GM19397 (cell line): Measurements from ENCODE around the gene SH3PXD2A.

ENCODE experiments used
- ATAC-seq: cut with Tn5 transposase; IDR thresholded peaks from one replicate; pipeline ENCODE4 v1.9.1; 2021; ENCODE audit warnings: mild to moderate bottlenecking, moderate library complexity; ENCODE audit not compliant: unreplicated experiment

The SH3PXD2A gene

DNA sequence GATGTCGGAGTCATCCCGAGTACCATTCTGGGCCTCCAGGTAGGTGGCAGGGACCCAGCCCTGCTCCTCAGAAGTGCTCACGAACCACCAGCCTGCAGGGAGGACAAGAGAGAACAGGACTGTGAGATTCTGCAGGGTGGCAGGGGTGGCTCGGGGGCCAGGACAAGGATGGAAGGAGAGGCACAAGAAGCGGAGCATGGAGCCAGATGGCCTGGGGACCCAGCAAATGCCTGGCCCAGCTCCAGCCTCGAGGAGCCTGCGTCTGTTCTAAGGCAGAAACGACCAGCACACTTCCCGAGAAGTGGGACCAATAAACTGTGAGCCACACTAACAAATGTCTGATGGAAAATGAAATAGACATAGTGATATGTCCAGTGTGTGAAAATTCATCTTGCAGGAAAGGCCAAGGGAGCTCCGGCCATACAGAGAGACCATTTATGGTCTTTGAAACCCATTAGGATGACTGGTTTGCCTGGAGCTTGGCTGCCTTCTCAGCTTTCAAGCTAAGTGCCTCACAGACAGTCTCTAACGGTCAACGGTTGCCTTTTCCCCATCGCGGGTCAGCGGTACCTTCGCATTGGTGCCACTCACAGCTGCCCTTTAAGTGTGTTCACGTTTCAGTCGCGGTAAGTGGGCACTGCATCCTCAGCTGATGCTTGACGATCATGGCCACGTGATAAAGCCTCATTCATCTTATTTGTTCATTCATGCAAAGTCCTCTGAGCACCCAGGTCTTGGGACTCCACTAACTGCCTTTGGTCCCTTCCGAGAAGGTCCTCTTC, 228.1 kb downstream of the SH3PXD2A start:
- ATAC-seq, result no peak

DNA sequence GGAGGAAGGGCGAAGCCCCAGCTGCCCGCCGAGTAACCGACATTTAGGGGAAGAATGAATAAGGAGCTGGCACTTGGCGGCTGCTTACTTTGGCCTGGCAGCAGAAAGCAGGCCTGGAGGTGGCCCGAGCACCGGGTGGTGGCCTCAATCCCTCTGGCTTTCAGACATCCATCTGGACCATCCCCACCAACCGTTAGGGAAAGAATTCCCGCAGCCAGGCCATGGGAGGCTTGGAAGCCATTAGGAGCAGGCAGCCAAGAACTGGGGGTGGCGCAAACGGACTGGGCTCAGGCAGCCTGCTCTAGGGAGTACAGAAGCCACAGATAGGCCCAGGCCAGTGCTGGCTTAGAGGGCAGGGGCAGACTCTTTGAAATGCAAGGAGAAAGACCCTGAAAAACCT, 229.2 kb downstream of the SH3PXD2A start:
- ATAC-seq, result no peak

DNA sequence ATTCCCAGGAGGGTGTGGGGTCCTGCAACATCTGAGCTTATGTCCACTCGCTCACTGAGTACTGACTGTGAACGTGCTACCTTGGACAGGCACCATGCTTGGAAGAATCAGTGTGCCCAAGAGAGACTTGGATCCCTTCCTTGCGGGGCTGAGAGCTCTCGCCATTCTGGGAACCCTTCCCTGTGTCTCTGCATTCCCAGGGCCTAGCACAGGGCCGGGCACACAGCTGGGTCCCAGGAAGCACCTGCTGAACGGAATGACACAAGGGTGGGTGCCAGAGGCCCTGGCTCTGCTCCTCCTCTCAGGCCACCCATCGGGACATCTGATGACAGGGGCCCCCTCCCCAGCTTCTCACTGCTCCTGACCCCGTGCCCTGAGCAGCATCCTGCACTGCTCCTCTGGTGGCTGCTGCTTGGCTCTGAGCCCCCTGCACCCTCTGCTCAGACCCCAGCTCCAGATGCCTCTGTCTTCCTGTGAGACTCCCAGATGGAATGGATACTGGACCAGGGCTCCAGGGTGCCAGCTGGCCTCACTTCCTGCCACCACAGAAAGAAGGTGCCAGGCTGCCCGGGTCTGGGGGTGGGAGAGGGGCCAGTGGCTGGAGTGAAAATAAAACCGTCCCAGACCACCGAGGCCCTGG, 232.3 kb downstream of the SH3PXD2A start:
- no peak for ATAC-seq

GRCh38 chr10:103622286-103622685, 233.1 kb downstream of the SH3PXD2A start:
- ATAC-seq, result no peak

DNA sequence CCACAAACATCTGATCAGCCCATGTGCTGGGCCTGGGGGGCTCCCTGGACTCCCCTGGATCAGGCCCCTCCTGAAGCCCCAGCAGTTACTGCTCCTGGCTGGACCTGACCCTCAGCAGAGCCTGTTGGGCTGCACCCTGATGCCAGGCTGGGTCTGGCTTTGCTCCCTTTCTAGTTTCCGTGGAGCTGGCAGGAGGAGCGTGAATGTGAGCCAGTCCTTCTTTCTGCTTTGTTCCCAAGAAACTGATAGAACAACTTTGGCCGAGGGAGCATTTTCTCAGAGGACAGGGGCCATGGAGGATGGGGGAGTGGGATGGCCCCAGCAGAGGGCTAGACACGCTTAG, 233.6 kb downstream of the SH3PXD2A start:
- ATAC-seq, result no peak

DNA sequence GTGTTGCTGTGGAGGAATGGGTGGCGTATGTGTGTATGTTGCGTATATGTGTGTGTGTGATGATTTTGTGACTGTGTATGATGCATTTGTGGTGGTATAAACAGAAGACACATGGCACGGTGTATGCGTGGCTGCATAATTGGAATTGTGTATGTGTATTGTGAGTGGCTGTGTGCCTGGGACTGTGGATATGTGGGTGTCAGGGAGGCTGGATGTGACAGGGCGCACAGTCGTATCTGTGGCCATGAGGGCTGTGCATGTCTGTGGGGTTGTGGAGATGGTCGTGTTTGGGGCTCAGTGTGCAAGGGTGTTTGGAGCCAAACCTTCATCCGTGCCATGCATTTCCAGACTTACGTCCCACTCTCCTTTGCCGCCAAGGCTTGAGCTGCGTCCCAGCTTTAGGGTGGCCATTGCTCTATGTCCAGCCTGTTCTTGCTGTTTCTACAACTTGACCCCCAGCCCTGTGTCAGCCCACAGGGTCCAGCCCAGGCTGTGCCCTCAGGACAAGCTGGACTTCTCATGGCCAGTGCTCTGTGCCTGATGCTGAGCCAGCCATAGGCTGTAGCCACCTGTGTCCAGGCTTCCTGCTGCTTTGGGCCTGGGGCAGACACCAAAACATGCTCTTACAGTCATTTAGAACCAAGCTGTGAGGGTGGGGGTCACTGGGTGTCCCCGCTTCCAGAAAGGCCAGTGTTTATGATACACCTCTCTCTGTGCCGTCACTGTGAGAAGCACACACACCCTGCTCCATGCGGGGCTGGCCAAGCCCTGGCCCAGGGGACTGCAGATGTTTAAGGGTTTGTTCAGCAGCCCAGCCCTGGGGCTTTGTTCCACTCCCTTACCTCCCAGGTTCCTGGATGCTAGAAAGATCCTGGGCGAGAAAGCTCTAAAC, 234.2 kb downstream of the SH3PXD2A start:
- ATAC-seq, result no peak

DNA sequence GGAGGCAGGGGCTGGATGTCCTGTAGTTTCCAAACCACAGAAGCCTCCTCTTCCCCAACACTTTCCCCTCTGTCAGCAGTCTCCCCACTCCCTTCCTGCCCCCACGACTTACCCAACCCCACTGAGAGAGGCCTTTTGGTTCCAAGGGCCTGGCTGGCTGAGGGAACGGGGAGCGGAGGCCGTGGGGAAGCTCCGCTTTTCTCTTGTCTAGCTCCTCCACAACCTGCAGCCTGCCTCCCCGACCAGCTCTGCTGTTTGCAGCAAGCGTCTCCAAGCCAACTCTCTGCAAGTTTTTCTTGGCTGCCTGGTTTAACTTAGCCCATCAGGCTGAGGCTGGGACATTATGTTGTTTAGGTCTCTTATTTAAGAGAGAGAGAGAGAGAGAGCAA, 235.0 kb downstream of the SH3PXD2A start:
- ATAC-seq, result no peak

DNA sequence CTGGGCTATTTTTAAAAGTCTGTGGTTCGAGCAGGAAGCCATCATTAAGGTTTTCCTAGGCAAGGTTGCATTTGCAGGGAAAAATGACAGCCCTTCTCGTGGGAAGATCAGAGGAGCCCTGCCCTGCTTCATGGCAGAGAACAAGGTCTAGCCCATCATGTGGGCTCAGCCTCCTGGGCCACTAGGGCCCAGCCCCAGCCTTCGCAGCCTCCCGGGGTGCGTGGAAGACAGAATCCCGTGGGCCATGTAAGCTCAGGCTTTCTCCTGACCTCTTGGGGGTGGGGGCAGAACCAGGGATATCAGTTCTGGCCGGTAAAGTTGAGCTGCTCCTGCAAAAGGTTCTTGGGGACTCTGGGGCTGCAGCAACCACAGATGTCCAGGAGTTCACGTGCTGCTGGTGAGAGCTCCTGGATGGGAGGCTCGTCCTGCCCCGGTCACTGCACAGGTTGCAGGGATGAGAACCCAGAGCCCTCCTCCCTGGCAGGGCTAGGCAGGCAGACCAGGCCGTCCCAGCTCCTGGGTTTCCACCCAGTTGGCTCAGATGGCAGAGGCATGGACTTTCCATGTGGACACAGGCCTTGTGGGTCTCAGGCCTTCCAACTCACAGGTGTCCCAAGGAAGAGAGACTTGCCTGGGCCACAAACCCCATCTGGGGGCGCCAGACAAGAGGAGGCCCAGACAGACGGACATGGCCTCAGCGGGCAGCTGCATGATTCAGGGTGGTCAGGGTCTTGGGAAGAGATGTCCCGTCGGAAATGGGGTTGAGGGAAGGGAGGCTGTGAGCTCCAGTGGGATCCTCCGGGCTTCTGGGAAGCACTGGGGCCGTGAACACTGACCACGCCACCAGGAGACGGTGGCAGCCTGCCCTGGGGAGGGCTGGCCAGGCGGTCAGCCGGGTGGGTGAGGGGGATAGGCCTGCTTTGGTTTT, 235.7 kb downstream of the SH3PXD2A start:
- no peak for ATAC-seq

DNA sequence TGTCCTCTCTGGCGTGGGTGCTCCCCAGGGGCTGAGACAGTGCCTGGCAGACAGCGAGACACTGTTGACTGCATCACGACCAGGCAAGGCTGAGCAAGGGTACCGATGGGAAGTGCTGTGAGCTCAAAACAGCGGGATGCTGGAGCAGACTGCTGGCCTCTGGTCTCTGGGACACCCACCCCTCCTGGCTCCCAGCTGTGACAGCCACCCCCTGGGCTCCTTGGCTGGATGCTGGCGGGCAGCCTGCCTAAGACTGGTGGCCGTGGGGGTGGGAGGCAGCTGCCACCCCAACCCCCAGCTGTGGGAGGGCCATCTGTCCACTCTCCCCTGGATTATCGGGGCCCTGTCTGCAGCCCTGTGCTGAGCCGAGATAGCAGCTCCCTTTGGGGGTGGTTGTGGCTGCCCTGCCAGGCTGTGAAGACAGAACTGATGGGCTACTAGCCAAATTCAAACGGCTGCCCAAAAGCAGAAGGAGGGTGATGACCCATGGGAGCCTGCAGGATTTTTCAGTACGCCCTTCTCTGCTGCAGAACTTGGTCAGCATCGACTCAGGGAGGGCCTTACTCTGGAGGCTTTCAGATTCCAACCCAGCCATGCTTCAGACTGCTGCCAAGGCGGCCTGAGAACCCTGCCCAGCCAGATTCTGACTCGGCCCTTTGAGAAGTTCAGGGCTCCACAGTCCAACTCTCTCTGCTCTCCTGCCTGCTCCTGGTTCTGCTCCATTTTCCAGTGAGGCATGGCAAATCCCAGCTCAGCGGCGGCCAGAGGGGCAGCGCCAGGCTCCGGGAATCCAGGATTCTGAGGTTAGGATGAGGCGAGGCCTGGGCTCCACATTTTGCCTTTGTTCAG, 236.6 kb downstream of the SH3PXD2A start:
- ATAC-seq, result no peak

DNA sequence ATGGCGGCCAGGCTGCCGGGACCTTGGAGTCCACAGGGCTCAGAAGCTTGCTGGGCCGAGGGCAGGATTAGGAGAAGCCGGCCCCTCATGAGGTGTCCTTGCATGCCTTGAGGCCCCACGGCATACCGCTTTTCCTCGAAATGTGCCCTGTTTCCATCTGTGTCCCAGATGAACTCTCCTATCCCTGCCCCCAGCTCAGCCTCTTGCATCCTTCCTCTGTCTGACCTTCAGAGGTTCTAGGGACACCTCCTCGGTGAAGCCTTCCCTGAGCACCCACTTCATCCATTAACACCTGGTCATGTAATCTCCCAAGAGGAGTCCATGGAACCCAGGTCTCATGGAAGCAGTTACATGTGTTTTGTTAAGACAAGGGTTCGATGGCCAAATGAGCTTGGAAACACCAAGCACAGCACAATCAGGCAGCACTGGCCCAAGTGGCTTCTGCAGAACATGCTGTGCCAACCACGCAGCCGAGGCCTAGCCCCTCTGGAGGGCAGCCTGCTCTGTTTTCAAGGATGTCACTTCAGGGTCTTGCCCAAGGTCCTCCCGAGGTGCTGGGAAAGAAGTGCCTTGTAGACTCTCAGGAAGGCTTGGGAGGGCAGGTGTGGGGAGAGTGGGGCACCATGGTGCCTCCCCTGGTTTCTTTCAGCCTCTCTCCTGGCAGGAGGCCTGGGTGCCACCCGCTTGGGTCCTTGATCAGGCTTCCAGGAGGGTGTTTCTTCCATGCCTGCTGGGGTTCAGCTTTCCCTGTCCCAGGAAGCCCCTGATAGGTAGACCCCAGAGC, 237.6 kb downstream of the SH3PXD2A start:
- ATAC-seq, result no peak

- no peak for ATAC-seq
These were observed 238.4 kb downstream of the SH3PXD2A start for GRCh38 chr10:103616705-103617601.

DNA sequence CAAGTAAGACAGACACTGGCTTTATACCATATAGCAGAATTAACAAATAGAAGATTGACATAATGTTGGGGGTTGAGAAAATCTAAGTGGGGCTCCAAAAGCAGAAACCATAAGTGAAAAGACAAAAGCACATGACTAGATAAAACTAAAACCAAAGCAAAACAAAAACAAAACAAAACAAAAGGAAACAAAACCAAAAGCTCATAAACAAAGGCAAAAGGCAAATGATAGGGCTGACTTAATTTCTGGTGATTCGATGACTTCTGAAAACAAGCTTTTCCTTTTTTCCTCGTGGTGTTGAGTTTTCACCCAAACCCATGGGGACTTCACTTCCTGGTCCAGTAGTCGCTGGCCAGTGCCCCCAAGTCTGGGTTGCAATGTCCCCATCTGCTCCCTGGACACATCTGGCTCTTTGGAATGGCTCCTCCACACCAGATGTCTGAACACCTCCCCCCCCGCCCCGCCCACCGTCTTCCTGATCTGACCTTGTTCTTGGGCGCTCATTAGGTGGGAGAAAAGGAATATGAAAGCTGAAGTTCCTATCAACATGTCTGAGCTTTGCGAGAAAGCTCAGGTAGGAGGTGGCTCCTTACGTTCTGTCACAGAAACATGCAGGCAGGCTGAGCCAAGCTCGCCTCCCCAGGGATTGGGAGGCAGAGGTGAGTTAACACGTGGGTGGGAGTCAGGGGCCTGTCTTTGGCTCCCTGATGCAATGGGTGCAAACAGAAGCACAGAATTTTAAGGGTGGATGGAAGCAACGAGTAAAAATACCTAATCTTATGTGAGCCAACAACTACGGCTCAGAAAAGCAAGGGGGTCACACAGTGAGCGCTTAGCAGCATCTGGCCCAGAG, 240.8 kb downstream of the SH3PXD2A start:
- ATAC-seq, result no peak

DNA sequence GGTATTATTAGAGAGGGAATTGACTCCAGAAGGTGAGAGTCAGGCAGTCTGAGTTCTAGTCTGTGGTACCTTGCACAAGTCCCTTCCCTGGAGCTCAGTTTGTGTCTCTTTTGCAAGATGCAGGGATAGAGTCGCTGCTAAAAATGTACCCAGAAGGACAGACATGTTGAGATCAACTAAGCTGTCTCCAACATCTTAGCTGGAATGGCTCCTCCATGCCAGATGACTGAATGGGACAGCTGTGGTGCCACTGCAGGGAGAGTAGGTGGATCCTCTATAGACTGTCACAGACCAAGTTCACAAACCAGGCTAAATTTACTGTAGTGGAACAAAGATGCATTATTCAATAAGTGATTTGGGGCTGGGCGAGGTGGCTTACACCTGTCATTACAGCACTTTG, 241.8 kb downstream of the SH3PXD2A start:
- no peak for ATAC-seq

DNA sequence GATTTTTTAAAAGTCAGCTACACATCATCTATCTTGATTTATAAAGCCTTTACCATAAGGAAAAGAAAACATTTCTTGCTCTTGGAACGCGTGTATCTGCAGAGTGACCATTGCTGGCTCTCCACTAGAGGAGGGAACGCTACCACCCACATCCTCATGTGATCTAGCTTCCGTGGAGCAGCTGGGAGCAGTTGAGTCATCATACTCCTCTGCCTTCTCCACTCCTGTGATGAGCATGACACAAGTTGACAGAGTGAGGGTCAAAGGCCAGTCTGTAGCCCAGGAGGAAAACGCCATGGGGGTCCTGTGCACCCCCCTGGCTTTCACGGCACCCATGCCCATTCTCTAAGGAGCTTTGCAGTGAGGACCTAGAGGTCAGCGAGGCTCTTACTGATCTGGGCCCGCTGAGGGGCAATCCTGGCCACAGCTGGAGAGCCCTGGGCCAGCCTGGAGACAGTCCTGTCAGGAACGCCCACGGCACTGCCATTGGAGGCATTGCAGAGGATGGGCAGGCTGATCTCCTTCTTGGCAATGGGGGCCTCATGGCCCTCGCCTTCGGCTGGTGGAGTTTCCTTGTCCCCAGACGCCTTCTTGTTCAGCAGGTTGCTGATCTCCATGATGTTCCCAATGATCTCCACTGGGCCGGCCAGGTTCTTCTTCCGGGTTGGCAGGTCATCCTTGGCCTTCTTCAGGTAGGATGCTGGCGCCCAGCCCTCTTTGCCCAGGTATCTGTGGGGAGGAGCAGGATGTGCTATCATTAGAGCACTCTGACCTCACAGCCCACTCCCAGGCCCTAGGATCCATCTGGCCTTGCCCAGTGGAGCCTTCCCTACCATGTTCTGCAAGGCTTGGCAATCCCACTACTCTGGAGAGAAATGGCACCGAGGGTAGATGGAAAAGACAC, 242.7 kb downstream of the SH3PXD2A start:
- no peak for ATAC-seq

- no peak for ATAC-seq
These were observed 244.4 kb downstream of the SH3PXD2A start for GRCh38 chr10:103610921-103611511.

GRCh38 chr10:103610083-103610472, 245.3 kb downstream of the SH3PXD2A start:
- ATAC-seq, result no peak
